ENCODE results near the gene DAB1.

Gene DAB1

DNA sequence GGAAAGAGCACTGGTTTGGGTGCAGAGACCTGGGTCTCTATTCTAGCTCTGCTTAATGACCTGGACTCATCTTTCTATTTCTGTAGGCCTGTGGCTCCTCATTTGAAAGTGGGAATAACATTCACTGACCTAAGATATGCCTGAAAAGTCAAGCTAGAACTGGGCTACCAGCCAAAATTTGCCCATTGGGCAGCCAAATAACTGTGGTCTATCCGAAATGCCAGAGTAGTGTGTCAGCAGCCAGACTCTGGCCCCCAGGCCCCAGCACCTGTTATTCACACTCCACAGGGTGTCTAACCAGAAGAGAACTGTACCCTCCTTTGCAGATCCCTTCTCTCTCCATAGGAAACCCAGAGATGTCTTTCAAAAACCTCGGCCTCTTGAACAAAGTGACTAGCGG lies 12.6 kb downstream of the DAB1 start:
- no peak for DNase-seq

DNA sequence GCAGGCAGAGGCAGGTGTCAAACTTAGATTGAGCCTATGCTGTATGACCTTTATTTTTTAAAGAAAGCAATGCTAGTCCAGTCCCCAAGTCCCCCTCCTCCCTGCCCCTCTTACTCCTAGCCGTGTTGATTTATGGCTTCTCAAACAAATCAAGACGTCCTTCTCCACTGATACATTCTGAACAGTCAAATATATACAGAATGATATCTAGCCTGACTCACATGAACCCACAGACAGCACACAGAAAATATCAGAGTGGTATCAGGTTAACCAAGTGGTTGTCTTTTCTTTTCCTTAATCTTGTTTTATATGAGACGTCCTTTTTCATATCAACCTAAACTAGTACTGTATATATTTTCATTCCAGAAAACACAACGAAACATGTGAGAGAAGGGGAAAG lies 13.4 kb downstream of the DAB1 start:
- peak in 1 of 3 experiments; percentile 37 for DNase-seq

DNA sequence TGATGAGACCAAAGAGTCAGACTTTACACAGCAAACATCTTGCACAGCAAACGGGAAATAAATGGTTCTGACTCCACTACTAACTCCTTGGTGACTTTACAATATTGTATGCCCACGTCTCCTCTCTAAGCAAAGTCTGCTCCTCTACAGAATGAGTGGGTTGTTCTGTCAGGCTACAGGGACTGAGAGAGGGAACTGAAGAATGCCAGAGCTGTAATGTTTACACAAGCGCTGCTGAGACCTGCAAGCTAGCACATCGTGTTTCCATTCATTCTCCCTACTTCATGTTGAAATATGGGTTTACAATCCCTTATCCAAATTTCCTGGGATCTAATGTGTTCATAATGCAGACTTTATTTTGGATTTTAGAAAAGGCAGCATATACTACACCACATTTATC lies 15.9 kb downstream of the DAB1 start:
- DNase-seq = no peak

DNA sequence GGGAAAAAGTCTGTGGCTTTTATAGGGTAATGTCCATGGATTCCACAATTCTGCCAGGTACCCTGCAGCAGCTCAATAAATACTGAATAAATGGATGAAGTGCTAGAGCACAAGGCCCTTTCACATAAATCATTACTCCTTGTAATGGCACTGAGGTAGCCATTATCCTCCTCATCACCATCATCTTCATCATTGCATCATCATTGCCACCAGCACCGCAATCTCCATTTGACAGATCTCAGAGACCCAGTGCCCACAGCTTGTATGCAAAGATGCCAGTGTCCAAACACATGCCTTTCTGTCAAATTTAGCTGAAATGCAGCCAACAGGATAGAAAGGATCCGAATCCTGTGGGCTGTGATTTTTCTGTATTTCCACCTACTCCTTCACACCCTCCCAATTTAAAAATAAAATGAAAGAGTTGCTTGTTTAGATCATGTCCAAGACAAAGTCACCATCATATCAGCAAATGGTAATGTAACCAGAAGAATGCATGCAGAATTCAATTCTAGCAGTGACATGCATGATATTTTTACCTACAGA lies 17.4 kb downstream of the DAB1 start:
- DNase-seq = no peak

DNA sequence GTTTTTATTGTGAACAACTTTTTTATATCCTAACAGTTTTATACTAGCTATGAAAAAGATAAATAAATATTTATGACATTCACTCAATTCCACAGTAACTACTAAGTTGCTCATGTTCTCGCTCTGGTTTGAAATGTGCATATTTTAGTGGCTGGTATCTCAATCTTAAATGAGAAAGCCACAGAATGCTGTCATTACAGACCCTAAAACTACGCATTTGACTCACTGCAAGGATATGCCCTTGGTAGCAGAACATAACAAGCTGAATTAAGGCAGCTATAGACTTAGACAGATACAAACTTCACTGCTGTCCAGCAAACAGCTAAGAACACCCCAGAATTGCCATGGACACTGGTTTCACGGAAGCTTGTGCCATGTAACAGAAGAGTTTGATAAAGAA lies 19.0 kb downstream of the DAB1 start:
- no peak for DNase-seq

DNA sequence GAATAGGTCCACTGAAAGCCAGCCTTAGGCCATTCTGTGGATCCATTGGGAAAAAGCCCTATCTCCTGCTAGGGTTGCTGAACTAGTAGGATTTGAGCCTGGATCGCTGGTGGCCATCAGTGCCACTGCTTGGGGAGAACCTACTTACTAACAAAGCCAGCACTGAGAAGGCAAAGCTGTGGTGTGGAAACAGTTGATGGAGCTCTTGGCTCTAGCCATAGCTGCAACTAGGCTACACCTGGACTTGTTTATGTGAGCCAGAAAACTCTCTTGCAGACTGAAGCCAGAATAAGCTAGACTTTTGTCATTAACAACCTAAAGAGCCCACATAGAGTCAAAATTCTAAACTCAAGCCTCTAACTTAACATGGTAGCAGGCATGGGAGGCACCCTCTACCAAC lies 20.7 kb downstream of the DAB1 start:
- no peak for DNase-seq

DNA sequence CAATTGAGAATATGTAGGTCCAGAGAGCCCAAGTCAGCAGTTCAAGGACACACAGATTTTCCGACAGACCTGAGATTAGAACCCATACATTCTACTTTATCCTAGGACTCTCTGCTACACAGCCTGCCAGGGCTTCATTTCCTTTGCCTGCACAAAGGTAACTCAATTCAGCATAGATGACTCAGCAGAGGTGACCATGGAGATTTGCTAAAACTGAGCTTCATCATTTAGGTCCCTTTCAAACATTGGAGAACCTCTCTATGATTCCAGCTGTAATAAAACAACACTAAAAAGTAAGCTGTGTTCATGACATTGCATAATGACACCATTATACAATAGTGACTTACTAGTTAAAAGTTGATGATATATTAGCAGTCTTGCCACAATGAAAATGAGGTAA lies 22.2 kb downstream of the DAB1 start:
- peak in 1 of 3 experiments; percentile 2 for DNase-seq

DNA sequence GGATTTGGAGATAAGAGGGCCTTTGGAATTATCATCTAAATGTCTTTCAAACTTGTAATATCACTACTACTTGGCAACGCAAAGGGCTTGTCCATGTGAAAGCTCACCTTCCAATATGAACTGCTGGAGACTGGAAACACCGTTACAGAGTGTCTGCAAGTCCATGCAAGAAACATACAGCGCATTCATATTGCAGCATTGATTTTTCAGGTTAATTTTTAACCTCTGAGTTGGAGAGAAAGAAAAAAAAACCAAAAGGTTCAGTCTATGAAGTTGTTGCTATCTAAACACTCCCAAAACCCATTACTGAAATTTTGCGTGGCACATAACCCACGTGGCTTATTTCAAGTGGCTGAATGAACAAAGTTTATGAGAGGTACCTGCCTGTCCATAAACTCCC lies 23.8 kb downstream of the DAB1 start:
- no peak for DNase-seq

DNA sequence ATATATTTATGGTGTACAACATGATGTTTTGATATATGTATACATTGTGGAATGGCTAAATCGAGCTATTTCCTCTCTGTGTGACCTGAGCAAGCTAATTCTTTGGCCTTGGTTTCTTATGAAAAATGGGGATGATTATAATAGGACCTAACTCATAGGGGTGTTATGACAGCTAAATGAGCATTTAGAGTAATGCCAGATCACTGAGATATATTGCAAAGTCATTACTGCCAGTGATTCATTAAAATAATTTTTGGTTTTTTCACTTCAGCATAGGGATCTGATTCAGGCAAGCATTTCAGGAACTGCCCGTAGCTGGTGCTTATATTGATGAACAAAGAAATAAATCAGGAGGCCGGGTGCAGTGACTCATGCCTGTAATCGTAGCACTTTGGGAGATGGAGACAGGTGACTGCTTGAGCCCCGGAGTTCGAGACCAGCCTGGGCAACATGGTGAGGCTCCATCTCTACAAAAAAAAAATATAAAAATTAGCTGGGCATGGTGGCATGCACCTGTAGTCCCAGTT lies 30.7 kb downstream of the DAB1 start:
- DNase-seq = no peak

DNA sequence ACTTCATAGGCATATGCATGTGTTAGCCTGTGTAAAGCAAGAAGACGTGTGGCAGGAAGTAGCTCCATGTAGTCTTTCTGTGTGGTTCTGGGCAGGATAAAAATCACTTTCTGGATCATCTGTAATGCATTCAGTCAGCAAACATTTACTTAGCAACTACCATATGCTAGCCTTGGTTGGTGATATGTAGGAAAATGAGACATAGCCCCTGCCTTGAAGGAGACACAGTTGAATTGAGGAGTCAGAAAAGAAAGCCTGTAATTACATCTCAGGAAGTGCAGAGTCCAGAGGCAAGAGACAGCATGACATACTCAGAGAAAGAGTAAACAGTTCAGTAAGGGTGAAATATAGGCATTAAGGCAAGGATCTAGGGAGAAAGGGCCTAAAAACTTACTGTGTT lies 38.5 kb downstream of the DAB1 start:
- DNase-seq = no peak

DNA sequence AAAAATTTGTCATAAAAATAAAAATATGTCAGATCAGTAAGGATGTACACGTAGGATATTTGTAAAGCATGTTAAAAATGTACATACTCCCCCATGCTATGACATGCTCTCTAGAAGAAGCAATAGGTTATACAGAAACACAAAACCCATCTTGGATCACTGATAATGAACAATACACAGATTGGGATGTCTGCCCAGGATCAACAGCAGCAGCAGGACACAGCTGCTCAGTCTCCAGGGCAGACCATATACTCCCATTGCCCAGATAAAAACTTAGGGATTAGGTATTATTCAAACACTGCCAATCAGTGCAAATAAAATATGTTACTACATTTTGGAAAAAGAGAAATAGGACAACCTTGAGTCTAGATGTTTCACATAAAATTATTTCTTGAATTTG lies 39.0 kb downstream of the DAB1 start:
- no peak for DNase-seq

DNA sequence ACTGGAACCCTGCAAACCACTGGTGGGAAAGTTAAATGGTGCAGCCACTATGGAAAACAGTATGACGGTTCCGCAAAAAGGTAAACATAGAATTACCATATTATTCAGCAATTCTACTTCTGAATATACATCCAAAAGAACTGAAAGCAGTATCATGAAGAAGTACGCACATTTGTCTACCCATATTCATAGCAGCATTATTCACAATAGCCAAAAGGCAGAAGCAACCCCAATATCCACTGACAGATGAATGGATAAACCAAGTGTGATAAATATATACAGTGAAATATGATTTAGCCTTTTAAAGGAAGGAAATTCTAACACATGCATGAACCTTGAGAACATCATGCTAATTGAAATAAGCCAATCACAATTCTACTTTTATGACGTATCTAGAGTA lies 39.6 kb downstream of the DAB1 start:
- DNase-seq = no peak

DNA sequence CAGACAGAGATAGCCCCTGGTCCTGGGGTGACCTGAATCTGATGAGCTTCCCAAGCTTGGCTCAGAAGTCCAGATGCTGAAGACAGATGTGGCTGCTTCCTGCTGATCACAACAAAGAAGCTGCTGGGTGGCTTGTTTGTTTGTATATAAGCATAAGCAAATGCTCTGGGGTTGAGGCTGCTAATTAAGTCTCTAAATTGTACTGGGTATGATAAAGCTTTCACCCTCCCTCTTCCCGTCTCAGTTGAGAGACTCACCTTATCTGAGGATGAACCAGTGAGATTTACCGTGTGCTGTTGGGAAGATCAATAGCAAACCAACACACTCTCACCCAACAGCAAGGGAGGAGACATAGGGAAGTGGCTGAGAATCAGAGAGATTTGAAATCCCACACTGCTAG lies 42.0 kb downstream of the DAB1 start:
- no peak for DNase-seq

DNA sequence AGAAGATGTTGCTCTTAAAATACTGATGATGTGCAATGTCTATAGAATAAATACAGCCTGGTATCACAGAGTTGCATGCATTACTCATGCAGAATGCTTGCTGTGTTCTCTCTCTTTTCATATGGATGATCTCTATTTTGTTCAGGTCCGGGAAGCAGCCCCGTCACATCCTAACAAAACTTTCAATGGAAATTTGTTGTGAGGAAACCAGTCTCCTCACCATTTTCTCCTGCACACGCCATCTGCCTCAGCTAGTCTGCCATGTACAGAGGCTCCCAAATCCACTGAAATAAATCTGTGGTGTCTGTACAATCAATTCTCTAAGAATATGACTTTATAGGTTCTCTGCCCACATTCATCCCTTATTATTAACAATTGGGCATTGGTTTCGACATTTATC lies 42.4 kb downstream of the DAB1 start:
- no peak for DNase-seq

DNA sequence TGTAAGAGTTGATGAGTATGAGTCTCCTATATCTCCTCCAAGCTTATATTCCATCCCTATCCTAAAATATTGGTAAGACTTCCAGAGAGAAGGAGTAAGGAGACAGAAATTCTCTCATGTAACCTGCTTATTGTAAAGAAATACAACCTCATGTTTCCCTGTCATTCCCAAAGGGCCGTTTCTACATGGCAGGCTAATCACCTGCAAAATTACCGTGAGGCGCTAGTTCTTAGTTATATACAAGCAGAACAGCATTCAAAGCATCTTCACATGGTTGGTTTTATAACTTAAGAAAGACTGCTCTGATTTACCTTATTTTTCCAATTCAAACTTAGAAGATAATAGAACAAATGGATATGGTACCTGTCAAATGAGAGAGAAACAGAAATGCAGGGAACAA lies 42.9 kb downstream of the DAB1 start:
- DNase-seq = no peak

DNA sequence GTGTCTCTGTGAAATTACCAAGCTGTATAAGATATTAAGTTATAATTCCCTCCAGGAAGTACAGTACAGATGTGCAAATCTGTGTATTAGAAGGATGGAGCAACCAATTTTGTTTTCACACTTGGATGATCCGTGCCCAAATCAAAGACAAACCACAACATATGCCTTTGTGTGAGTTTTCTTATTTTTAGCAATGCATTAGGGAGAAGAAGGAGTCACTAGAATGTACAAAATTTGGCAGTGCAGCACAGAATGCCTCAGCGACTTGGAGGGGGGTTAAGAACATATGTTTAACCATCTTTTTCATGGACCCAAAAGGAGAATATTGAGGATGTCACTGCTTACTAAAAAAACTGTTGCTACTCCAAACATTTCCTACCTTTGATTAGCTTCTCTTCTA lies 45.3 kb downstream of the DAB1 start:
- no peak for DNase-seq

DNA sequence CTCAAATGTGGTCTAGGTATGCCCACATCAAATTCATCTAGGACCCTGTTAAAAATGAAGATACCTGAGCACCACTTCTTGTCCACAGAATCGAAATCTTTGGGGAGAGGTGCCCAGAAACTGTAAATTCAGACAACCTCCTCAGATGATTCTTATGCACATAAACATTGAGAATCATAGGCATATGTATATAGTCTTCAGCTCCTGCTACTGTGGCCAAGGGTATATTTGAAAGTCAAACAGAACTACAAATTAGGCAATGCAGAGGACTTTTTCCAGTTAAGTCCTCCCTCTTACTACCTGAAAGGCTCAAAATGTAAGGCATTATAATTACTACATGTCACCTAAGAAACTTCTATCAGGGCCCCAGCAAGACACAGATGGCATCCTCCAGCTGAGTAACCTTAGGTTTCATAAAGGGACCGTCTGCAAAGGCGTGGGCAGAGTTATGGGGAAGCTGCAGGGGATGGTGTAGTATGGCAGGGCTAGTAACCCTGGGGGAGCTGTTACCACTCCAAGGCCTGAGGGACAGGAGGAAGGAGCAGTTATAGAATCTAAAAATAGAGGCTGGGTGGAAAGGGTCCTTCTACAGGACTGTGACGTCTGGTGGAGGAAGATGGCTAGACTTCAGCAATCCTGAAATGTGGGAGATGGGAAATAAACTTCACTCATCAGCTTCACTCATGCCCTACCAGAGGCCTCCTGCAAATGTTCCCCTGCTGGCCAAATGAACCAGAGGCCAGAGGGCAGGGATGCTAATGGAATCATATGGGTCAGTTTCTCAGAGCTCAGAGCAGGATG lies 46.3 kb downstream of the DAB1 start:
- no peak for DNase-seq

DNA sequence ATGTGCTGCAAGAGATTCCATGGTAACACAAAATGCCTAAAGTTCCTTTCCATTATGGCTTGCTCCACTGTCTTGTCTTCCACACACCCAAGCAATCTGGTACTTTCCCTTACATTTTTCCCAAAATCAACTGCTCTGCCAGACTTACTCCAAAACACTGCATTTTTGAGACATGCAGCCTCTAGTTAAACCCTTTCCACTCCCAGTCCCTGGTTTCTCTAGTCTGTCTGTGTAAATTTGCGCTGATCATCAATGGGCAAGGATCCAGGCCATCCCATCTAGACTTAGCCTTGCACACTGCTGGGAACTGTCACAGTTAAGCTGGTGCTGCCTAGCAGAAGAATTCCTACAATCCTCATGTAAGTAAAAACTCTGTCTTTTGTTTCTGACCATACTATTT lies 47.8 kb downstream of the DAB1 start:
- no peak for DNase-seq

DNA sequence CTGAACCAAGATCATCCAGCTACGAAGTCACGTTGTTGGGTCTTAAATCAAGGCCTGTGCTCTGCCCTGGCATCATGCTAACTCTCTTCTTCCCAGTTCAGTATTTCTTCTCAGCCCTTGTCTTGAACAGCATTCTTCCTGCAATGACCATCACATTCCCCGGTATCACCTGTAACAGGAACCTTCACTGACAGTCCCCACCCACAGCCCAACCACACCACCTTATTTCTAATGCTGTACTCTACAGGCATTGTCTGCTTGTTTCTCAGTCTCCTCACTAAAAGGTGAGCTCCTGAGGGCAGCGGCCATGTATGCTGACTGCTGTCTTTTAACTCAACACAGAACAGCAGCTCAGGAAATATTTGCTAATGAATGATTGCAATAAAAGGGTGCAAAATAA lies 54.0 kb downstream of the DAB1 start:
- no peak for DNase-seq

DNA sequence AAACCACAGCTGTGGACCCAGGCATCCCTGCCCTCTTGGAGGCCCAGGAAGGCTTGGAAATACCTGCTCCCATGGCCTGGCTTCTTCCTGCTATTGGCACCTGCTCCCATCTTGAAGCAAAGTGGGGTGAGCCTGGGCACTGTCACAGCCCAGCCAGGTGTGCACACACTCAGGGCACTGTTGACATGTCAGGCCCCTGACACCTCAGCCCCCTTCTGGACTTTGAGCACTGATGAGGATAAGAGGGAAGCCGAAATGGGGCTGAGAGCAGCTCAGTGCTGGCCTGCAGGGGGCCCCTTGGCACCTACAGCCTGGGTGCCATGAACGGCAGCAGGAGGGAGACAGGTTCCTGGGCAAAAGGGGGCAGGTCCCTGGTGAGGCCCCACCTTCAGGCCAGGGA lies 55.9 kb downstream of the DAB1 start:
- DNase-seq = no peak

DNA sequence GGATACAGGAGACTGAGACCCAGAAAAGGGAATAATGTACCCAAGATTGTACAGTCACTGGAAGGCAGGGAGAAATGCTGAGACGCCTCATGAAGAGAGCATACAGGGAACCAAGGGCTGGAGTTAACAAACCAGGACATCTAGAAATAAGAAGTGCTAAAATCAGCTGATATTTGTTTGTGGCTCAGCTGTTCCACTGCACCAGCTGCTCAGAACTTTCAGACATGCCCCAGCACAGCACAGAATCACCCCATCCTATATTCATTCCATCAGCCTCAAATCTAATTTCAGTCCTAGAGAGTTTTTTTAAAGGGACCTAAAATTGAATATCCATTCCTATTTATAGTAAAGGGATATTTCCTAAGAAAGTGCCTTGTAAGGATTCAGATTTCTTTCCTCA lies 60.2 kb downstream of the DAB1 start:
- no peak for DNase-seq

DNA sequence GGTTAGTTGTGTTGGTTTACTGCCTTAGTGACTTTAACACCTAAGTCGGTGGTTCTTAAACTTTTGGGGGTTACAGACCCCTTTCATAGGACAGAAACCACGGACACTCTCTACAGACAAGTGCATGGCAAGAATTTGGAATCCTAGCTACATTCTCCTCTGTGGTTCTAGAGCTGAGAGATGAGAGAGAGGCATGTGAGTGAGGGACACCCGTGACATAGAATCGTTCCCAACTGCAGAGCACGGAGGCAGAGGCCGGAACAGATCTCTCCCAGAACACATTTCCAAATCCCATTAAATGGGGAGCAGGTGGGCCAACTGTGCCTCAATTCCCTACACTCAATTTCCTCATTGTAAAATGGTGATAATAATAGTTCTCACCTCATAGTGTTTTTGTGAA lies 60.7 kb downstream of the DAB1 start:
- no peak for DNase-seq

DNA sequence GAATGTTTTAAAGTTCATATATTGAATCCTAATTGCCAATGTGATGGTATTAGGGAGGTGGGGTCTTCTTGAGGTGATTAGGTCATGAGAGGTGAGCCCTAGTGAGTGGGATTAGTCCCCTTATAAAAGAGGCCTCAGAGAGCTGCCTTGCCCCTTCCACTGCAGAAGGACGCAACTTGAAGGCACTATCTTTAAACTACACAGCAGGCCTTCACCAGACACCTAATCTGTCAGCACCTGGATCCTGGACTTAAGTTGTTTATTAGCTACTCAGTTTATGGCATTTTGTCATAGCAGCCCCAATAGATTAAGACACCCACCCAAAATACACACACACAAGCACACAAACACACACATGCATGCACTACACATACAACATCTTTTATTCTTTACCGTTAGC lies 61.4 kb downstream of the DAB1 start:
- DNase-seq = no peak

DNA sequence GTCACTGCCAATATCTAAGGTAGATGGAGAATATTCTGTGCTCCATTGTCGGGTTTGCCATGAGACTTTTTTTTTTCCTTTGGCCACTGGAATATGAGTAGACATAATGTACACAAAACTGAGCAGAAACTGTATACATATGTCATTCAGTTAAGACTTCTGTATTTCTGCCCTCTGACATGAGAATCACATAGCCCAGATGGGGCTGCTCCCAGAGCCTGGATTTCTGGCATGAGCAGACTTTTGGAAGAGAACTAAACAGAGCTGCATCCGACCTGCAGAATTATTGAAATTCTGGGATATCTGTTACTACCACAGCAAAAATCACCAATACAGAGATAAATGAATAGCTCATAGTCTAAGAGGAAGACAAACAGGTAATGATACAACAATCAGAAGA lies 62.3 kb downstream of the DAB1 start:
- no peak for DNase-seq

DNA sequence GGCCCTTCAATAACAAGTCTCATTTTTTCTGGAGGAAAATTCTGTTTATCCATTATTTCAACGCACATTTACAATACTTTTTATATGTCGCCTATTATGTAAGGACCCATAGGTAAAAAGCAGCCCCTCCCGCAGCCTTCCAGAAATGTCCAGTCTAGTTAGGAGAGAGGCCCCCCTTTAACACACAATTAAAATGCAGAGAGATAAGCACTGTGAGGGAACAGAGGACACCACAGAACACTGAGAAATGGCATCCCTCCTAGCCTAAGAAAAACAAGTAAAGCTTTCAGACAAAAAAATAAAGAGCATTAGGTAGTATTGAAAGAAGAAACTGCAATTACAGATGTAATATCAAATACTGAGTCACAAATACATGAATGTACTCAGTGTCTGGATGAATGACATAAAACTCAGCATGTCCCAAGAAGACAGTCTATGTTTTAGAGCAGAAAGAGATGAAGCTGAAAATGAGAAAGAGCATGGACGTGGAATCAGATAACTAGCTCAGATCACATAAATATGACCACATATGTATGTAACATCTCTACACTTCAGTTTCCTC lies 62.9 kb downstream of the DAB1 start:
- no peak for DNase-seq
